ENCODE data around the gene ETV7. TPM values are rescaled to one million over a fixed set of nuclear protein-coding genes. Genes with fewer than 3 reads are reported as not detected.

Gene ETV7
- total RNA-seq, 2 experiments from 2014 or later, result 0.51 to 0.86 TPM

- POLR2A ChIA-PET, result interaction anchor here (0.6 kb wide), 1 partner anchor 20 kb away, joined by 3 read pairs; no protein-coding TSS in a partner anchor
- H3K27me3 Mint-ChIP-seq, result peaks cover 6% of the 10 kb centered on the region
- no peak for TF ChIP-seq CTCF (IDR thresholded peaks at IDR 0.05)
- H3K4me3 Mint-ChIP-seq, result no peak overlapping the region
- ATAC-seq (no peak), DNase-seq (no peak)
- H3K9me3 Mint-ChIP-seq, result no peaks in the 10 kb centered on the region
- intact Hi-C loops (cut with micrococcal nuclease), result no loop called here
- no peak overlapping the region for H3K27ac Mint-ChIP-seq
- no peaks in the 10 kb centered on the region for H3K4me1 Mint-ChIP-seq (ENCODE audit: low read depth)
- H3K36me3 Mint-ChIP-seq (ENCODE audit: low read depth), result no peaks in the 10 kb centered on the region
- CTCF ChIA-PET, result interaction anchor here (3.9 kb wide), 1 partner anchor 12 kb away, joined by 21 read pairs; no protein-coding TSS in a partner anchor
Measured at GRCh38 chr6:36328600-36328999, 58.9 kb downstream of the ETV7 start.

GRCh38 chr6:36327919-36328236, 59.6 kb downstream of the ETV7 start:
- H3K27me3 Mint-ChIP-seq, result peaks cover 6% of the 10 kb centered on the region
- DNase-seq (no peak), ATAC-seq (no peak)
- H3K4me3 Mint-ChIP-seq, result no peak overlapping the region
- CTCF ChIA-PET, result no interaction called here
- H3K27ac Mint-ChIP-seq, result no peak overlapping the region
- intact Hi-C loops (cut with micrococcal nuclease), result no loop called here
- POLR2A ChIA-PET, result no interaction called here
- no peaks in the 10 kb centered on the region for H3K36me3 Mint-ChIP-seq (ENCODE audit: low read depth)
- H3K4me1 Mint-ChIP-seq (ENCODE audit: low read depth), result no peaks in the 10 kb centered on the region
- no peak for TF ChIP-seq CTCF (IDR thresholded peaks at IDR 0.05)
- H3K9me3 Mint-ChIP-seq, result no peaks in the 10 kb centered on the region

GRCh38 chr6:36327226-36327918, 60.1 kb downstream of the ETV7 start:
- Mint-ChIP-seq H3K4me1 (ENCODE audit: low read depth) (no peaks in the 10 kb centered on the region), H3K27me3 (peaks cover 5% of the 10 kb centered on the region), H3K9me3 (no peaks in the 10 kb centered on the region), H3K27ac (no peak overlapping the region), H3K36me3 (ENCODE audit: low read depth) (no peaks in the 10 kb centered on the region), H3K4me3 (no peak overlapping the region)
- no peak for ATAC-seq
- no peak for DNase-seq
- POLR2A ChIA-PET, result interaction anchor here (0.5 kb wide), 1 partner anchor 25 kb away, joined by 3 read pairs; no protein-coding TSS in a partner anchor
- TF ChIP-seq CTCF (IDR thresholded peaks at IDR 0.05), result no peak
- intact Hi-C loops (cut with micrococcal nuclease), result no loop called here
- CTCF ChIA-PET, result interaction anchor here (1.2 kb wide), 1 partner anchor 34 kb away, joined by 3 read pairs; no protein-coding TSS in a partner anchor

- no peak for TF ChIP-seq CTCF (IDR thresholded peaks at IDR 0.05)
- intact Hi-C loops (cut with micrococcal nuclease), result no loop called here
- Mint-ChIP-seq H3K4me1 (ENCODE audit: low read depth) (no peaks in the 10 kb centered on the region), H3K27ac (no peak overlapping the region), H3K27me3 (peaks cover 1% of the 10 kb centered on the region), H3K36me3 (ENCODE audit: low read depth) (no peaks in the 10 kb centered on the region), H3K9me3 (no peaks in the 10 kb centered on the region), H3K4me3 (no peak overlapping the region)
- no peak for DNase-seq
- ChIA-PET CTCF (interaction anchor here (1.2 to 3.8 kb wide), 2 partner anchors 14 to 35 kb away, joined by 3 to 20 read pairs; no protein-coding TSS in a partner anchor), POLR2A (interaction anchor here (0.5 kb wide), 1 partner anchor 26 kb away, joined by 3 read pairs; no protein-coding TSS in a partner anchor)
- ATAC-seq, result no peak
Measured at GRCh38 chr6:36326356-36326995, 61.0 kb downstream of the ETV7 start.

GRCh38 chr6:36324715-36325114, 62.8 kb downstream of the ETV7 start:
- no peaks in the 10 kb centered on the region for H3K4me1 Mint-ChIP-seq (ENCODE audit: low read depth)
- DNase-seq (no peak), ATAC-seq (no peak)
- CTCF ChIA-PET, result interaction anchor here (1.0 to 3.8 kb wide), 2 partner anchors 16 to 22 kb away, joined by 4 to 20 read pairs; no protein-coding TSS in a partner anchor
- H3K27ac Mint-ChIP-seq, result no peak overlapping the region
- H3K27me3 Mint-ChIP-seq, result peaks cover 1% of the 10 kb centered on the region
- H3K9me3 Mint-ChIP-seq, result no peaks in the 10 kb centered on the region
- no peak for TF ChIP-seq CTCF (IDR thresholded peaks at IDR 0.05)
- no peak overlapping the region for H3K4me3 Mint-ChIP-seq
- intact Hi-C loops (cut with micrococcal nuclease), result no loop called here
- POLR2A ChIA-PET, result interaction anchor here (0.5 to 0.6 kb wide), 2 partner anchors 111 to 186 kb away, joined by 3 to 4 read pairs; no protein-coding TSS in a partner anchor
- H3K36me3 Mint-ChIP-seq (ENCODE audit: low read depth), result no peaks in the 10 kb centered on the region

All from activated CD8-positive, alpha-beta T cell treated with anti-CD3 and anti-CD28 coated beads for 36 hours (primary cell).